GM18858 (cell line): ENCODE measurements around the gene OGDH.

Experiments used
- ATAC-seq: cut with Tn5 transposase; IDR thresholded peaks from one replicate; pipeline ENCODE4 v1.9.1; 2021; ENCODE audit not compliant: unreplicated experiment

The OGDH gene

GRCh38 chr7:44637788-44638594 is 31.6 kb downstream of the OGDH start:
- peak; percentile 43 for ATAC-seq

- ATAC-seq, result peak; percentile 56
Measured at GRCh38 chr7:44638611-44639557, 32.5 kb downstream of the OGDH start.

- ATAC-seq, result no peak
Measured at GRCh38 chr7:44639671-44640321, 33.4 kb downstream of the OGDH start.

- no peak for ATAC-seq
Measured at GRCh38 chr7:44643206-44643605, 36.8 kb downstream of the OGDH start.

GRCh38 chr7:44645254-44645653 is 38.8 kb downstream of the OGDH start:
- ATAC-seq, result no peak

GRCh38 chr7:44645696-44646095 is 39.3 kb downstream of the OGDH start:
- ATAC-seq, result no peak

GRCh38 chr7:44646176-44646920 is 39.9 kb downstream of the OGDH start:
- no peak for ATAC-seq

- no peak for ATAC-seq
Measured at GRCh38 chr7:44646921-44647636, 40.7 kb downstream of the OGDH start.

GRCh38 chr7:44647981-44648714 is 41.7 kb downstream of the OGDH start:
- ATAC-seq, result no peak

- ATAC-seq, result no peak
Measured at GRCh38 chr7:44650242-44650641, 43.8 kb downstream of the OGDH start.

- no peak for ATAC-seq
Measured at GRCh38 chr7:44650772-44651171, 44.3 kb downstream of the OGDH start.

GRCh38 chr7:44652535-44652934 is 46.1 kb downstream of the OGDH start:
- ATAC-seq, result no peak

GRCh38 chr7:44654255-44654796 is 47.9 kb downstream of the OGDH start:
- no peak for ATAC-seq

GRCh38 chr7:44655341-44655740 is 48.9 kb downstream of the OGDH start:
- ATAC-seq, result no peak

GRCh38 chr7:44658979-44659378 is 52.6 kb downstream of the OGDH start:
- ATAC-seq, result no peak

GRCh38 chr7:44661233-44661632 is 54.8 kb downstream of the OGDH start:
- no peak for ATAC-seq

- no peak for ATAC-seq
Measured at GRCh38 chr7:44664780-44665461, 58.5 kb downstream of the OGDH start.

- no peak for ATAC-seq
Measured at GRCh38 chr7:44665531-44666213, 59.2 kb downstream of the OGDH start.
